Smooth muscle cell (in vitro differentiated cells): Measurements from ENCODE around the gene DISC1. TPM values are rescaled to one million over a fixed set of nuclear protein-coding genes. Genes with fewer than 3 reads are reported as not detected.
"Not testable (repeated sequence)": the region's sequence is repeated elsewhere in the genome, so short reads cannot be mapped to it uniquely, and the experiment has no call there.

Experiments used
- DNase-seq: peaks from one replicate; lab custom pipeline; 2025; ENCODE audit not compliant: unreplicated experiment; lab: John Stamatoyannopoulos, UW
- H2AFZ ChIP-seq: fragments of 200-600 bp; sonication (generic); 2 replicates; pipeline ENCODE4 v1.6.0; 2016; ENCODE audit warnings: antibody characterized with exemption, low read depth, mild to moderate bottlenecking
- H3F3A ChIP-seq: fragments of 200-600 bp; sonication (generic); 2 replicates; pipeline ENCODE4 v1.6.0; 2017; ENCODE audit warnings: antibody characterized with exemption, low read depth
- H3K27ac ChIP-seq: fragments of 200-600 bp; sonication (generic); 2 replicates; pipeline ENCODE4 v1.5.1; 2016; ENCODE audit warnings: low read depth, mild to moderate bottlenecking
- H3K27me3 ChIP-seq: fragments of 200-600 bp; sonication (generic); 2 replicates; pipeline ENCODE4 v1.6.1; 2016; ENCODE audit warnings: low read depth, mild to moderate bottlenecking
- H3K36me3 ChIP-seq: fragments of 200-600 bp; sonication (generic); 2 replicates; pipeline ENCODE4 v1.5.1; 2016; ENCODE audit warnings: low read depth
- H3K4me1 ChIP-seq: fragments of 200-600 bp; sonication (generic); 2 replicates; pipeline ENCODE4 v1.5.1; 2016; ENCODE audit warnings: low read depth
- H3K4me2 ChIP-seq: fragments of 200-600 bp; sonication (generic); 2 replicates; pipeline ENCODE4 v1.6.0; 2016; ENCODE audit warnings: mild to moderate bottlenecking
- H3K4me3 ChIP-seq: fragments of 200-600 bp; sonication (generic); 2 replicates; pipeline ENCODE4 v1.5.1; 2016; ENCODE audit warnings: mild to moderate bottlenecking
- H3K79me2 ChIP-seq: fragments of 200-600 bp; sonication (generic); 2 replicates; pipeline ENCODE4 v1.6.0; 2016; ENCODE audit warnings: low read depth, mild to moderate bottlenecking
- H3K9ac ChIP-seq: fragments of 200-600 bp; sonication (generic); 2 replicates; pipeline ENCODE4 v1.6.0; 2016; ENCODE audit warnings: low read depth
- H3K9me3 ChIP-seq: fragments of 200-600 bp; sonication (generic); replicated peaks from 2 replicates; pipeline ENCODE4 v1.5.1; 2016; ENCODE audit warnings: low read depth
- H4K20me1 ChIP-seq: fragments of 200-600 bp; sonication (generic); 2 replicates; pipeline ENCODE4 v1.6.0; 2016; ENCODE audit warnings: low read depth
- WGBS: methylation state at CpG from one replicate; pipeline ENCODE4 v1.1.7; 2016; ENCODE audit warnings: low lambda C conversion rate; 5-methylcytosine and 5-hydroxymethylcytosine counted together
- polyA plus RNA-seq: library from polyadenylated mRNA; unstranded; fragments of >200 nt; fragmentation: Nextera tagmentation; extraction: Ambion mirVana; gene quantifications from 2 replicates; pipeline ENCODE4 v1.2.1, GENCODE V29; 2016
- total RNA-seq: library from RNA; depleted of rRNA; stranded (reverse); fragments of >200 nt; gene quantifications from 2 replicates; pipeline ENCODE4 v1.2.3, GENCODE V29; 2014
- TF ChIP-seq, protein P1 (sequence below): fragments of 200-600 bp; sonication (generic); IDR thresholded peaks from 2 replicates; pipeline ENCODE4 v1.5.1; 2017; ENCODE audit warnings: borderline replicate concordance, mild to moderate bottlenecking, antibody characterized with exemption; ENCODE audit not compliant: insufficient read depth, poor library complexity, severe bottlenecking

Gene DISC1
- total and polyA plus RNA-seq, 2 experiments from 2014 or later, result 0.89 to 4.3 TPM

DNA sequence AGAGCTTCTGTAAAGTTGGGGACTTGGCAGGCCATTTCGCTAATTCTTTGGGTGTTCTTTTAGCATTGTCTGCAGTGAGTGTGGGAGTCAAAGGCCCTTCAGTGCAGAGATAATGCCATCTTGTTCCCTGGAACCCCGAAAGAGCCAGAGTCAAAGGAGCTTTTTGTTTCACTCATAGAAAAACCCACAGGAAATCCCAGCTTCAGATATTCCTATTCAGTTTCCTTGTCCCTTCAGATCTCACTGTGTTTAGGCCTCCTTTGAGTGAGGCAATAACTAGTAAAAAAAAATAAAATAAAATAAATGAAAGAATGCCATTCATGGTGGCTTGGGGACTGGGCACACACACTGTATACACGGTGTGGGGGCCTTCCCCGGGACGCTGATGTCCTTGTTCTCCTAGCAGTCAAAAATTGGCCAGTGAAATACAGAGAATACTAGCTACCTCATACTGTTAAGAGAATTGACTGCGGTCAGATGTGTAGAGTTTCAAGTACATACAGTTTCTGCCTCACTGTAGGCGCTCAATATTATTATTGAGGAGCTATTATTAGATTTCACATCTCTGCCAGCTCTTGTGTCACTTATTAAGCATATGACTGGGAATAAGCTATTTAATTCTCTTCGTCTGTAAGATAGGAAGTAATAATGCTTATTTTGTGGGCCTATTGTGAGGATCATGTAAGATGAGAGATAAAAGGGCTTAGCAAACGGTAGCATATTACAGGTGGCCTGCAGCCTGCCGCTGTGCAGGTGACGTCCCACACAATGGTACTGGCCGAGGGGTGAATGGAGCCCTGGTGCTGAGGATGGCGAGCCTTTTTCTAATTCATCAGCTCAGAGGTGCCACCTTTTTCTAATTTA is 16.7 kb downstream of the DISC1 start:
- Histone ChIP-seq H3K4me1 (no peaks in the 10 kb centered on the region), H3K4me2 (no peak overlapping the region), H3K9me3 (no peaks in the 10 kb centered on the region), H2AFZ (no peak overlapping the region), H3K9ac (no peak overlapping the region), H3K27ac (no peak overlapping the region), H3F3A (no peaks in the 10 kb centered on the region), H3K79me2 (peaks cover 5% of the 10 kb centered on the region), H3K36me3 (no peaks in the 10 kb centered on the region), H3K4me3 (no peak overlapping the region), H3K27me3 (no peaks in the 10 kb centered on the region), H4K20me1 (no peaks in the 10 kb centered on the region)
- TF ChIP-seq, protein P1, sequence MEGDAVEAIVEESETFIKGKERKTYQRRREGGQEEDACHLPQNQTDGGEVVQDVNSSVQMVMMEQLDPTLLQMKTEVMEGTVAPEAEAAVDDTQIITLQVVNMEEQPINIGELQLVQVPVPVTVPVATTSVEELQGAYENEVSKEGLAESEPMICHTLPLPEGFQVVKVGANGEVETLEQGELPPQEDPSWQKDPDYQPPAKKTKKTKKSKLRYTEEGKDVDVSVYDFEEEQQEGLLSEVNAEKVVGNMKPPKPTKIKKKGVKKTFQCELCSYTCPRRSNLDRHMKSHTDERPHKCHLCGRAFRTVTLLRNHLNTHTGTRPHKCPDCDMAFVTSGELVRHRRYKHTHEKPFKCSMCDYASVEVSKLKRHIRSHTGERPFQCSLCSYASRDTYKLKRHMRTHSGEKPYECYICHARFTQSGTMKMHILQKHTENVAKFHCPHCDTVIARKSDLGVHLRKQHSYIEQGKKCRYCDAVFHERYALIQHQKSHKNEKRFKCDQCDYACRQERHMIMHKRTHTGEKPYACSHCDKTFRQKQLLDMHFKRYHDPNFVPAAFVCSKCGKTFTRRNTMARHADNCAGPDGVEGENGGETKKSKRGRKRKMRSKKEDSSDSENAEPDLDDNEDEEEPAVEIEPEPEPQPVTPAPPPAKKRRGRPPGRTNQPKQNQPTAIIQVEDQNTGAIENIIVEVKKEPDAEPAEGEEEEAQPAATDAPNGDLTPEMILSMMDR, result no peak
- WGBS, result 89% methylated on average over 13 of the region's 13 CpGs
- no peak for DNase-seq

DNA sequence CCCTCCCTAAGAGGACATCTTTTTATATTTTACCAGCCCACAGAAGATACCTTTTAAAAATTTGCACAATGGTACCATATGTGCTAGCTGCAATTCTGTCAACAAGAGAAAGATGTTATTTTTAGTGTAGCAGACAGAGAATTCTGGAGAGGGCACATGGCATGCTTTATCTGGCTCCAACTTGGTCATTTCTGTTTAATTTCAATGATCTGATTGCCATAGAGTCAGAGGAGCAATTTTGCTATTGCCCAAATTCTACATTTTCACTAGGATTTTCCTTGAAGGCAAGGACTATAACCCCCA is 17.3 kb downstream of the DISC1 start:
- H3K4me1 ChIP-seq, result no peaks in the 10 kb centered on the region
- H2AFZ ChIP-seq, result no peak overlapping the region
- no peaks in the 10 kb centered on the region for H3K27me3 ChIP-seq
- no peaks in the 10 kb centered on the region for H3K79me2 ChIP-seq
- DNase-seq, result no peak
- no peak overlapping the region for H3K27ac ChIP-seq
- H3K4me2 ChIP-seq, result no peak overlapping the region
- no peaks in the 10 kb centered on the region for H3K9me3 ChIP-seq
- H3K9ac ChIP-seq, result no peak overlapping the region
- H3F3A ChIP-seq, result no peaks in the 10 kb centered on the region
- H3K4me3 ChIP-seq, result no peak overlapping the region
- no peaks in the 10 kb centered on the region for H3K36me3 ChIP-seq
- TF ChIP-seq, protein P1, result no peak
- H4K20me1 ChIP-seq, result no peaks in the 10 kb centered on the region

DNA sequence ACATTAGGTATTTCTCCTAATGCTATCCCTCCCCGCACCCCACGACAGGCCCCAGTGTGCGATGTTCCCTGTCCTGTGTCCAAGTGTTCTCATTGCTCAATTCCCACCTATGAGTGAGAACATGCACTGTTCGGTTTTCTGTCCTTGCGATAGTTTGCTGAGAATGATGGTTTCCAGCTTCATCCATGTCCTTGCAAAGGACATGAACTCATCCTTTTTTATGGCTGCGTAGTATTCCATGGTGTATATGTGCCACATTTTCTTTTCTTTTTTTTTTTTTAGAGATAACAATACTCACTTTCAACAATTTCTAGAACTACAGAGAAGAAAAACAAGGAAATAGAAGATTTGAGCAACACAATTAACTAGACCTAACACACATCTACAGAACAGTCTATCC is 19.0 kb downstream of the DISC1 start:
- not testable (repeated sequence) for H3K27me3 ChIP-seq, H3K27ac ChIP-seq, H2AFZ ChIP-seq, H3K4me3 ChIP-seq, DNase-seq, H3K9me3 ChIP-seq, H3K79me2 ChIP-seq, H3K4me1 ChIP-seq, H3K4me2 ChIP-seq, H3F3A ChIP-seq, H4K20me1 ChIP-seq, H3K36me3 ChIP-seq, H3K9ac ChIP-seq
- 98% methylated on average over 6 of the region's 6 CpGs for WGBS

DNA sequence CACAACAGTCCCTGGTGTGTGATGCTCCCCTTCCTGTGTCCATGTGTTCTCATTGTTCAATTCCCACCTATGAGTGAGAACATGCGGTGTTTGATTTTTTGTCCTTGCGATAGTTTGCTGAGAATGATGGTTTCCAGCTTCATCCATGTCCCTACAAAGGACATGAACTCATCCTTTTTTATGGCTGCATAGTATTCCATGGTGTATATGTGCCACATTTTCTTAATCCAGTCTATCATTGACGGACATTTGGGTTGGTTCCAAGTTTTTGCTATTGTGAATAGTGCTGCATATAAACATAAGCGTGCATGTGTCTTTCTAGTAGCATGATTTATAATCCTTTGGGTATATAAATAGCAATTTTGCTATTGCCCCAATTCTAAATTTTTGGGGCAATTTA is 19.6 kb downstream of the DISC1 start:
- H3K27me3 ChIP-seq, result not testable (repeated sequence)
- whole genome bisulfite sequencing, result 99% methylated on average over 4 of the region's 4 CpGs

DNA sequence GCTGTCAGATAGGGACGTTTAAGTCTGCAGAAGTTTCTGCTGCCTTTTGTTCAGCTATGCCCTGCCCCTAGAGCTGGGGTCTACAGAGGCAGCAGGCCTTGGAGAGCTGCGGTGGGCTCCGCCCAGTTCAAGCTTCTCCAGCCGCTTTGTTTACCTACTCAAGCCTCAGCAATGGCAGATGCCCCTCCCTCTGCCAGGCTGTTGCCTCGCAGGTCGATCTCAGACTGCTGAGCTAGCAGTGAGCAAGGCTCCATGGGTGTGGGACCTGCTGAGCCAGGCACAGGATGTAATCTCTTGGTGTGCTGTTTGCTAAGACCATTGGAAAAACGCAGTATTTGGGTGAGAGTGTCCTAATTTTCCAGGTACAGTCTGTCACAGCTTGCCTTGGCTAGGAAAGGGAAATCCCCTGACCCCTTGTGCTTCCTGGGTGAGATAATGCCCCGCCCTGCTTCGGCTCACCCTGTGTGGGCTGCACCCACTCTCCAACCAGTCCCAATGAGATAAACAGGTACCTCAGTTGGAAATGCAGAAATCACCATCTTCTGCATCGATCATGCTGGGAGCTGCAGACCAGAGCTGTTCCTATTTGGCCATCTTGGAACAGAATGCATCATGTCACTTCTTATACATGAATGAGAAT is 25.2 kb downstream of the DISC1 start:
- H3K4me2 ChIP-seq, H3K27me3 ChIP-seq, H3K36me3 ChIP-seq, H3K9ac ChIP-seq, H3K27ac ChIP-seq, H3K9me3 ChIP-seq, H3K79me2 ChIP-seq, H3K4me3 ChIP-seq, H4K20me1 ChIP-seq, H2AFZ ChIP-seq, H3F3A ChIP-seq, H3K4me1 ChIP-seq, DNase-seq: not testable (repeated sequence)
- 88% methylated on average over 10 of the region's 10 CpGs for WGBS

More for the DNA sequence above, 19.6 kb downstream of the DISC1 start:
- H3K9me3 ChIP-seq, H3K4me3 ChIP-seq, H3K4me2 ChIP-seq, H3K36me3 ChIP-seq, H3F3A ChIP-seq, H3K4me1 ChIP-seq, H4K20me1 ChIP-seq, H3K9ac ChIP-seq, H3K27ac ChIP-seq, H3K79me2 ChIP-seq, H2AFZ ChIP-seq, DNase-seq: not testable (repeated sequence)
